ENCODE results near the gene PLSCR2. TPM values are rescaled to one million over a fixed set of nuclear protein-coding genes. Genes with fewer than 3 reads are reported as not detected.

PLSCR2 gene
- polyA plus RNA-seq, 1 experiment = not detected

DNA sequence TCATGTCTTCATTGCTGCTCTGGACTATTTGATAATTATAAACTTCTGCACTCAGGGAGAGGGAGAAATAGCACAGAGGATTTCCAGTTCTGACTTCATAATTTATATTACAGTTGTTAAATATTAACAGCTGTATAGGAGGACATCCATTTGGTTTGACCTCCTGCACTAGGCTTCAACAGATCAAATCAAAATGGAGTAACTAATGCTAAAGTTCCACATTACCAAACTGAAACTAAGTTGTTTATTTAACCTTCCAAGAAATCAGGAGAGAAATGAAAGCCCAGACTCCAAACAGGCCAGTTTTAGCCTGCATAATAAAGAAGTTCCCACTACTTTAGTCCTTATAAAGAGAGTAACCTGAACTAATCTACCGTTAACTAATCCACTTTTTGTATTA, 4.6 kb downstream of the PLSCR2 start:
- no peak for DNase-seq (ENCODE audit: low read depth)
- Histone ChIP-seq H3K36me3 (ENCODE audit: control insufficient read depth, insufficient read depth, low read length) (no peaks in the 10 kb centered on the region), H3K27me3 (ENCODE audit: control insufficient read depth, insufficient read depth, low read length) (no peaks in the 10 kb centered on the region), H3K4me3 (ENCODE audit: low read depth, low read length) (no peak overlapping the region)
- TF ChIP-seq, protein P1, sequence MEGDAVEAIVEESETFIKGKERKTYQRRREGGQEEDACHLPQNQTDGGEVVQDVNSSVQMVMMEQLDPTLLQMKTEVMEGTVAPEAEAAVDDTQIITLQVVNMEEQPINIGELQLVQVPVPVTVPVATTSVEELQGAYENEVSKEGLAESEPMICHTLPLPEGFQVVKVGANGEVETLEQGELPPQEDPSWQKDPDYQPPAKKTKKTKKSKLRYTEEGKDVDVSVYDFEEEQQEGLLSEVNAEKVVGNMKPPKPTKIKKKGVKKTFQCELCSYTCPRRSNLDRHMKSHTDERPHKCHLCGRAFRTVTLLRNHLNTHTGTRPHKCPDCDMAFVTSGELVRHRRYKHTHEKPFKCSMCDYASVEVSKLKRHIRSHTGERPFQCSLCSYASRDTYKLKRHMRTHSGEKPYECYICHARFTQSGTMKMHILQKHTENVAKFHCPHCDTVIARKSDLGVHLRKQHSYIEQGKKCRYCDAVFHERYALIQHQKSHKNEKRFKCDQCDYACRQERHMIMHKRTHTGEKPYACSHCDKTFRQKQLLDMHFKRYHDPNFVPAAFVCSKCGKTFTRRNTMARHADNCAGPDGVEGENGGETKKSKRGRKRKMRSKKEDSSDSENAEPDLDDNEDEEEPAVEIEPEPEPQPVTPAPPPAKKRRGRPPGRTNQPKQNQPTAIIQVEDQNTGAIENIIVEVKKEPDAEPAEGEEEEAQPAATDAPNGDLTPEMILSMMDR (IDR thresholded peaks at IDR 0.05; ENCODE audit: insufficient read depth, low read depth, low read length) = no peak
- ChIA-PET POLR2A (no interaction called here), CTCF (no interaction called here)

DNA sequence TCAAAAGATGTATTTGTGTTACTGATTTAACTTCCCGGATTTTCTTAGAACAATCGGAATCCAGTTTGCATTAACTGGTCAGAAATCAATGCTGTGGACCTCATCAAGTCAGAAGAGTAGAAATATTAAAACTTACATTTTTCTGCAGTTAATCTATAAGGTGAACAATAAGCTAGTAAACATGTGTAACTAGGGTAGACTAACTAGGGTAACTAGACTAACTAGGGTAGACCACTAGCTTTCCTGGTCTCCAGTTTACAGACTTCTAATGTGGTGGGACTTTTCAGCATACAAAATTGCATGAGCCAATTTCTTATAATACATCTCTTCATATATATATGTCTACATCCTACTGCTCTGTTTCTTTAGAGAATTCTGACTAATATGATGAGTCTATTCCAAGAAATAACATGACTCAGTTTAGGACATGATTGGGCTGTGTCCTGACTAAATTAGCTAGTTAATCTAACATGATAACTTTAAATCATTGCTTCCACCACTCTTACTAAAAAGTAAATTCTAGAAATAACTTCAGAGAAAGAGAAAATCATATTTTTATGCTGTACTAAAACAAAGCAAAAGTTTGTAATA, 5.3 kb downstream of the PLSCR2 start:
- Histone ChIP-seq H3K4me3 (ENCODE audit: low read depth, low read length) (no peak overlapping the region), H3K36me3 (ENCODE audit: control insufficient read depth, insufficient read depth, low read length) (no peaks in the 10 kb centered on the region), H3K27me3 (ENCODE audit: control insufficient read depth, insufficient read depth, low read length) (no peaks in the 10 kb centered on the region)
- DNase-seq (ENCODE audit: low read depth) = no peak
- POLR2A ChIA-PET = no interaction called here
- TF ChIP-seq, protein P1 (IDR thresholded peaks at IDR 0.05; ENCODE audit: insufficient read depth, low read depth, low read length) = no peak
- CTCF ChIA-PET = no interaction called here

DNA sequence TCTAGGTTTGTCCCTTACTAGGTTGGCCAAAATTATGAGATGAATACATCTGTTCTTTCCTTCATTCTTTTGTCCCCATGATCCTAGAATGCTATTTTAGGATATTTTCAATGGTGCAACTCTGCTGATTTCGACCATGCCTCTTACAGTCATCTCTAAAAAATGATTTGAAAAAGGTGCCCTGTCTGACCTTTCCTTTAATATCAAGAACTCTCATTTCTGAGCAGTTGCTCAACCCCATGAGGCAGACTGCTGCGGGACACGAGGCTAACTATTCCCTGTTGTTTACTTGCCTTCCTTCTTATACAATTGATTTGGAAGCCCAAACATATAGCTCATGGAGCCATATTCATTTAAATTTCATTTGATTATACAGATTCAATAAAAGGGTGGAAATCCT, 14.6 kb downstream of the PLSCR2 start:
- ChIA-PET CTCF (interaction anchor here (1.1 kb wide), 1 partner anchor 56 kb away, joined by 3 read pairs; no protein-coding TSS in a partner anchor), POLR2A (no interaction called here)
- TF ChIP-seq, protein P1 (IDR thresholded peaks at IDR 0.05; ENCODE audit: insufficient read depth, low read depth, low read length) = no peak
- Histone ChIP-seq H3K36me3 (ENCODE audit: control insufficient read depth, insufficient read depth, low read length) (no peaks in the 10 kb centered on the region), H3K4me3 (ENCODE audit: low read depth, low read length) (no peak overlapping the region), H3K27me3 (ENCODE audit: control insufficient read depth, insufficient read depth, low read length) (no peaks in the 10 kb centered on the region)
- no peak for DNase-seq (ENCODE audit: low read depth)

DNA sequence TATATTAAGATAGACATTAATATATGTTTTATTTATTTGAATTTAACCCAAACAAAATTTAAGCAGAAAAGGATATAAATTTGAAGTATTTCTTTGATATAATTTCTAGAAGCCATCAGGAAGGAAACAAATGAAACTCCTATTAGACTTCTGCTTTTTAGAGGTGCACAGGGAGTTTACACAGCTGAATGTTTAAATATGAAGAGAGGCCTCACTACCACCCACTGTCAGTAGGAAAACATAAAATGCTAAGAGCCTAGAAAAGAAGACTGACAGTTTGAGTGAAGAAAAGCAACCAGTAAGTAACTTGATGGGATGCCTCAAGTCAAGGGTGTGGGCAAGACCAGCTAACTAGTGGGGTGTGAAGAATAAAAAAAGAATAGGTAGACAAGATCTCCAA, 19.7 kb downstream of the PLSCR2 start:
- Histone ChIP-seq H3K27me3 (ENCODE audit: control insufficient read depth, insufficient read depth, low read length) (no peaks in the 10 kb centered on the region), H3K4me3 (ENCODE audit: low read depth, low read length) (no peak overlapping the region), H3K36me3 (ENCODE audit: control insufficient read depth, insufficient read depth, low read length) (no peaks in the 10 kb centered on the region)
- DNase-seq (ENCODE audit: low read depth) = no peak
- CTCF ChIA-PET = no interaction called here
- POLR2A ChIA-PET = no interaction called here
- TF ChIP-seq, protein P1 (IDR thresholded peaks at IDR 0.05; ENCODE audit: insufficient read depth, low read depth, low read length) = no peak

DNA sequence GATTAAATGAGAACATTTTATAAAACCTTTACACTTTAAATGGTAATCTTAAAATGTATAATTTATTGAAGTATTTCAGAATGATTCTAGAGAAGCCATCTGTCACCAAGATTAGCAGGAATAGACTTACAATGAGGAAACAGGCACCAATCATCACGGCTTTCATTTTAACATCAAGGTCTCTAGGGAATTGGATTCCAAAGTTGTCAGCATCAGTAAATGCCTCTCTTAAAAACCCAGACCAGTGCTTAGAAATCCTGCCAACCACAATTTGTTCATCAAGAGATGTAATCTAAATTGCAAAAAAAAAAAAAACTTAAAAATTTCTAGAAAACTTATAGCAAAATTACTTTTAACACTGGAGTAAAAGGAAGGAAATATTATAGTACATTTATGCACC, 20.3 kb downstream of the PLSCR2 start:
- H3K4me3 ChIP-seq (ENCODE audit: low read depth, low read length) = no peak overlapping the region
- CTCF ChIA-PET = no interaction called here
- DNase-seq (ENCODE audit: low read depth) = no peak
- no peaks in the 10 kb centered on the region for H3K36me3 ChIP-seq (ENCODE audit: control insufficient read depth, insufficient read depth, low read length)
- POLR2A ChIA-PET = no interaction called here
- H3K27me3 ChIP-seq (ENCODE audit: control insufficient read depth, insufficient read depth, low read length) = no peaks in the 10 kb centered on the region
- TF ChIP-seq, protein P1 (IDR thresholded peaks at IDR 0.05; ENCODE audit: insufficient read depth, low read depth, low read length) = no peak

Measured in BJ (cell line).